Gastroesophageal sphincter (tissue), 4 donors: Measurements from ENCODE around the gene TMC1. TPM values are rescaled to one million over a fixed set of nuclear protein-coding genes. Genes with fewer than 3 reads are reported as not detected.

Experiments
- total RNA-seq, 4 donors: library from RNA; depleted of rRNA; stranded (reverse); fragments of >200 nt; gene quantifications; one replicate each; pipeline ENCODE4 v1.1.0, GENCODE V29; 2016

The TMC1 gene
- total RNA-seq, 4 donors from 2014 or later: not detected

Other genes starting within 250 kb of the TMC1 start
- gene ZFAND5, start 156.4 kb upstream of the TMC1 start, total RNA-seq: 100 to 1,000 TPM; 124 to 488 (median 288) TPM